ENCODE data around the gene HOXB13.
A peak's percentile ranks its signal among the peaks of the same experiment; 100 is the strongest.

Gene HOXB13

DNA sequence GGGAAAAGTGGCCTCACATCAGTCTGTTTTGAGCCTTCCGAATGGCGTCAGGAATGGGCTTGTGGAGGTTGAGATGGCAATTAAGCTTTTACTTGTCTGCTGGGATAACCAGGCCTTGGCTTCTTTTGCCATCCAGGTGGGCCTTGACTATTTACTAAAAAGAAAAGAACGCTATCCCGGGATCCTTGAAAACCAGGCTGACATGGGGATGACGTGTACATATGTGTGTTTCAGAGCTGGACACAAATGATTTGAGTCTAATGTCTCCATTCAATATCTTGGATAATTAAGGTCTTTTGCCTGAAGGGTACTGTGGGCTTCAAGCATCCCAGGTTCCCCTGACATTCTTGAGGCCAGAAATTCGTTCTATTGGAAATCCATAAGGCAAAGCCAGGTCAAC, 32.6 kb upstream of the HOXB13 start:
- H3K4me3 ChIP-seq (ENCODE audit: low read length): no peak overlapping the region
- TF ChIP-seq, protein P1, sequence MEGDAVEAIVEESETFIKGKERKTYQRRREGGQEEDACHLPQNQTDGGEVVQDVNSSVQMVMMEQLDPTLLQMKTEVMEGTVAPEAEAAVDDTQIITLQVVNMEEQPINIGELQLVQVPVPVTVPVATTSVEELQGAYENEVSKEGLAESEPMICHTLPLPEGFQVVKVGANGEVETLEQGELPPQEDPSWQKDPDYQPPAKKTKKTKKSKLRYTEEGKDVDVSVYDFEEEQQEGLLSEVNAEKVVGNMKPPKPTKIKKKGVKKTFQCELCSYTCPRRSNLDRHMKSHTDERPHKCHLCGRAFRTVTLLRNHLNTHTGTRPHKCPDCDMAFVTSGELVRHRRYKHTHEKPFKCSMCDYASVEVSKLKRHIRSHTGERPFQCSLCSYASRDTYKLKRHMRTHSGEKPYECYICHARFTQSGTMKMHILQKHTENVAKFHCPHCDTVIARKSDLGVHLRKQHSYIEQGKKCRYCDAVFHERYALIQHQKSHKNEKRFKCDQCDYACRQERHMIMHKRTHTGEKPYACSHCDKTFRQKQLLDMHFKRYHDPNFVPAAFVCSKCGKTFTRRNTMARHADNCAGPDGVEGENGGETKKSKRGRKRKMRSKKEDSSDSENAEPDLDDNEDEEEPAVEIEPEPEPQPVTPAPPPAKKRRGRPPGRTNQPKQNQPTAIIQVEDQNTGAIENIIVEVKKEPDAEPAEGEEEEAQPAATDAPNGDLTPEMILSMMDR (conservative IDR thresholded peaks at IDR 0.05; ENCODE audit: low read length): no peak
- DNase-seq (ENCODE audit: low read depth): no peak

DNA sequence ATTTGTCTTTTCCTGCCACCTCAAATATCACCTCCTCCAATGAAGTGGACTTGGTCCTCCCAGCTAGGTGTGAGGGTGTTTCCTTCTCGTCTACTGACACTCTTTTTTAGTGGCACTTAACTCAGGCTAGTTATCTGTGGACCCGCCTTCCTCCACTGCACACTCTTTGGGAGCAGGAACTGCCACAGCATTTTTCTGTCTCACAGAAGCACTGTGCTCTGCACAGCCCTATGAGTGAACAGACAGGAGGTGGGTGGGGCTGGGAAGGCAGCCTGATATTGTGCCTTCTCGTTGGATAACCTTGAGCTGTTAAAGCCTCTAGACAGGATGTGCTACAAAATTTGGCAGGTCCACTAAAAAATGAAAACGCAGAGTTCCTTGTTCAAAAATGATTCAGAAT, 31.9 kb upstream of the HOXB13 start:
- TF ChIP-seq, protein P1 (conservative IDR thresholded peaks at IDR 0.05; ENCODE audit: low read length): no peak
- DNase-seq (ENCODE audit: low read depth): no peak
- H3K4me3 ChIP-seq (ENCODE audit: low read length): no peak overlapping the region

DNA sequence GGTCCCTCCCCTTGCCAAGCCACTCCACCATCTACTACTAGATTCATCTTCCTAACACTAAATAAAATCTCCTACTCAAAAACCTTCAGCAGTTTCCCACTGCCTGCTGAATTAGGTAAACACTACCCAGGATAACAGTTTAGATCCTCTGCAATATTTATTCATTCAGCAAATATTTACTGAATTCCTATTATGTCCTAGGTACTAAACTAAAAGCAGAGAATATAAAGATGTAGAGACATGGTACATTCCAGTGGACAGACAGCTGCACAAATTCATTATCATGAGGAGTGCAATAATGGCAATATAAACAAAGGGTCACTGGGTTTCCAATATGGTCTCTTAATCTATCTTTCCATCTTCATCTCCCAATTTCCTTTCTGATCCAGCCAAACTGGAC, 30.7 kb upstream of the HOXB13 start:
- TF ChIP-seq, protein P1 (conservative IDR thresholded peaks at IDR 0.05; ENCODE audit: low read length): no peak
- H3K4me3 ChIP-seq (ENCODE audit: low read length): no peak overlapping the region
- DNase-seq (ENCODE audit: low read depth): no peak

GRCh38 chr17:48757524-48757961, 29.0 kb upstream of the HOXB13 start:
- no peak overlapping the region for H3K4me3 ChIP-seq (ENCODE audit: low read length)
- peak; percentile 70 for DNase-seq (ENCODE audit: low read depth)
- TF ChIP-seq, protein P1 (conservative IDR thresholded peaks at IDR 0.05; ENCODE audit: low read length): no peak

DNA sequence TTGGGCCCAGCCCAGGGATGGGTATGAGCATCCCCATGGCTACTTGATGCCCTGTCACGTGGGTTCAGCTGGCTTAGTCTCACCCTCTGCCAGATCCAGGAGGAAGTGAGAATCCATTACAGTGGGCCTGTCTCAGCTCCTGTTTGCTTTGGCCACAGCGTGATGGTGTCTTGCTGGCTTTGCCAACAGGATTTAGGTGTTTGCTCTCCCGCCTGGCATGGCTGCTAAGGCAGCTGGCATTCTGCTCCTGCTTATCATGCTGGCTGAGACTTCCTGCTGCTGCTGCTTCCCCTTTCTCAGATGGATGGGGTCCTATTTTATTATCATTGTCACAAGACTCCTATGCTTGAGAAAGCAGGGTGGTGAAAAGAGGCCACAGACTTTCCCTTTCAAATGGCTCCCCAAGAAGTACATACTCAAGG, 28.3 kb upstream of the HOXB13 start:
- H3K4me3 ChIP-seq (ENCODE audit: low read length): no peak overlapping the region
- no peak for DNase-seq (ENCODE audit: low read depth)
- TF ChIP-seq, protein P1 (conservative IDR thresholded peaks at IDR 0.05; ENCODE audit: low read length): no peak

DNA sequence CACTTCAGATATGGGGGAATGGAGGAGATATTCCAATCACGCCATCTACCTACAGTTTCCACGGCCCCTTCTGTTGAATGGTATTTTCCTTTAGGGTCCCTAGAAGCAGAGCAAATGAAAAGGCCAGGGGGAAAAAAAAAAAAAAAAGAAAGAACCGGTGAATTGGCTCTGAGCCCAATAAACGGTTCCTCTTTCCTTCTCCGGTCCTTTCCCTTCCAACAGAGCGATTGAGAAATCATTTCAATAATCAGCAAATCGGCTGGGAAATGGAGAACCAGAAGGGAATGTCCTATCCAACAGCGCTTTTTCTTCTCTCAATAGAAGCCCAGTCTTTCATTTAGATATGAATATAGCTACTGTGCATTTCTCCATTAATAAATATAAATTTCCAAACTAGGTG, 26.8 kb upstream of the HOXB13 start:
- DNase-seq (ENCODE audit: low read depth): no peak
- H3K4me3 ChIP-seq (ENCODE audit: low read length): no peak overlapping the region; the same call in 1 of the 2 replicates
- TF ChIP-seq, protein P1 (conservative IDR thresholded peaks at IDR 0.05; ENCODE audit: low read length): no peak

DNA sequence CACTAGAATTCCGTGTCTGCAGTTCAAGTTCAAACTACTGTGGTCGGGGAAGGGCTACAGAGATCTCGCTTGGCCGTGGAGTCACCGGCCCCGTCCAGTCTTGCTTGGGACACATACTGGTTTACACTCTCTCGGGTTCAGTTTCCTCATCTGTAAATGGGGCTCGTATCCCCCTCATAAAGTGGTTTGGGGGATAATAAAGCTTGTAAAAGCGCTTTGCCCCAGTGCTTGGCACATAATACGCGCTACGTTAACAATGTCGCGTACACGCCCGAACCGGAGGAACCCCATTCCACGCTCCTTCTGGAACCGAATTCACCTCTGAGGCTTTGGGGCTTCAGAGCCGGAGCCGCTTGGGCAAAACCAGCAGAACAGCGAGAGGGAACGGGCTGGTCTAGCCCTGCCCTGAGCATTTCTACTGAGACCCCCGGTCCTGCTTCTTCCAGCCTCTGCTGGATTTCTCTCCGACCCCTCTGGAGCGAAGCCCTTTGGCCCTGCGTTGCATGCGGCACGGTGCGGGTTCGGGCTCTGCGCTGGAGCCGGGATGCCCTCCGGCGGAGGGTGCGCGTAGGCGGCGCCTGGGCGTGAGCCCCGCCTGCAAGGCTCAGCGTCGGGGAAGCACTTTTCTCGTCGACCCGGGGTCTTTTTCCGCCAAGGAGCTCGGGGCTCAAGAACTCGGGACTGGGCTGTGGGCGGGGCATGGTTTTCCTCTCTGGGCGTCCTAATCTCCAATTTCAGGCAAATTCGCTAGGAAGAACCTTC, 26.1 kb upstream of the HOXB13 start:
- H3K4me3 ChIP-seq (ENCODE audit: low read length): peak overlapping the region; percentile 38
- DNase-seq (ENCODE audit: low read depth): no peak
- TF ChIP-seq, protein P1 (conservative IDR thresholded peaks at IDR 0.05; ENCODE audit: low read length): no peak

Measured in AG10803 (cell line).